Gastrocnemius medialis (tissue), 4 donors: ENCODE data around the gene FADS3.

ENCODE experiments used
- POLR2A ChIP-seq, 2 donors: fragments of 450-650 bp; IDR thresholded peaks; one replicate each; pipeline ENCODE4 v1.6.1; 2017; ENCODE audit warnings: antibody characterized with exemption in 2 of 2, mild to moderate bottlenecking in 2 of 2, moderate library complexity in 2 of 2
- TF ChIP-seq, protein P1 (sequence below), 5 experiments: fragments of 450-650 bp in 3 of 5; fragments of 200-600 bp in 2 of 5; sonication (generic) in 2 of 5; IDR thresholded peaks in 4 of 5; conservative IDR thresholded peaks in 1 of 5; 1 replicate in 4 of 5; 2 replicates in 1 of 5; pipeline ENCODE4 v1.5.1; 2016 to 2019; ENCODE audit warnings: antibody characterized with exemption in 5 of 5, mild to moderate bottlenecking in 3 of 5, moderate library complexity in 3 of 5

- TF ChIP-seq, protein P1, sequence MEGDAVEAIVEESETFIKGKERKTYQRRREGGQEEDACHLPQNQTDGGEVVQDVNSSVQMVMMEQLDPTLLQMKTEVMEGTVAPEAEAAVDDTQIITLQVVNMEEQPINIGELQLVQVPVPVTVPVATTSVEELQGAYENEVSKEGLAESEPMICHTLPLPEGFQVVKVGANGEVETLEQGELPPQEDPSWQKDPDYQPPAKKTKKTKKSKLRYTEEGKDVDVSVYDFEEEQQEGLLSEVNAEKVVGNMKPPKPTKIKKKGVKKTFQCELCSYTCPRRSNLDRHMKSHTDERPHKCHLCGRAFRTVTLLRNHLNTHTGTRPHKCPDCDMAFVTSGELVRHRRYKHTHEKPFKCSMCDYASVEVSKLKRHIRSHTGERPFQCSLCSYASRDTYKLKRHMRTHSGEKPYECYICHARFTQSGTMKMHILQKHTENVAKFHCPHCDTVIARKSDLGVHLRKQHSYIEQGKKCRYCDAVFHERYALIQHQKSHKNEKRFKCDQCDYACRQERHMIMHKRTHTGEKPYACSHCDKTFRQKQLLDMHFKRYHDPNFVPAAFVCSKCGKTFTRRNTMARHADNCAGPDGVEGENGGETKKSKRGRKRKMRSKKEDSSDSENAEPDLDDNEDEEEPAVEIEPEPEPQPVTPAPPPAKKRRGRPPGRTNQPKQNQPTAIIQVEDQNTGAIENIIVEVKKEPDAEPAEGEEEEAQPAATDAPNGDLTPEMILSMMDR (IDR thresholded peaks at IDR 0.05 in 4 of 5, conservative IDR thresholded peaks at IDR 0.05 in 1 of 5) = no peak
- TF ChIP-seq POLR2A (IDR thresholded peaks at IDR 0.05) = no peak
These were observed 37.0 kb downstream of the FADS3 start for GRCh38 chr11:61854206-61854895.
